DMS114 treated with DMSO at 0.1 percent for 48 hours (cell line): ENCODE results near the gene COG5.
"Not testable (repeated sequence)": the region's sequence is repeated elsewhere in the genome, so short reads cannot be mapped to it uniquely, and the experiment has no call there.

ENCODE experiments used
- DNase-seq: peaks from one replicate; lab custom pipeline; 2025; ENCODE audit not compliant: unreplicated experiment; lab: John Stamatoyannopoulos, UW

Gene COG5

GRCh38 chr7:107284911-107285479 is 278.7 kb downstream of the COG5 start:
- DNase-seq = no peak

- DNase-seq = no peak
These were observed 286.4 kb downstream of the COG5 start for GRCh38 chr7:107277331-107277730.

GRCh38 chr7:107276220-107276827 is 287.4 kb downstream of the COG5 start:
- no peak for DNase-seq

- no peak for DNase-seq
These were observed 289.2 kb downstream of the COG5 start for GRCh38 chr7:107274506-107274905.

GRCh38 chr7:107269790-107270189 is 293.9 kb downstream of the COG5 start:
- DNase-seq = no peak

GRCh38 chr7:107268594-107268993 is 295.1 kb downstream of the COG5 start:
- DNase-seq = no peak

GRCh38 chr7:107267138-107267537 is 296.6 kb downstream of the COG5 start:
- DNase-seq = no peak

- DNase-seq = no peak
These were observed 299.0 kb downstream of the COG5 start for GRCh38 chr7:107264723-107265122.

- no peak for DNase-seq
These were observed 300.9 kb downstream of the COG5 start for GRCh38 chr7:107262857-107263256.

GRCh38 chr7:107258737-107259136 is 305.0 kb downstream of the COG5 start:
- no peak for DNase-seq

GRCh38 chr7:107255602-107256001 is 308.1 kb downstream of the COG5 start:
- no peak for DNase-seq

- no peak for DNase-seq
These were observed 309.2 kb downstream of the COG5 start for GRCh38 chr7:107254398-107254985.

- DNase-seq = no peak
These were observed 310.1 kb downstream of the COG5 start for GRCh38 chr7:107253599-107253998.

- DNase-seq = no peak
These were observed 311.8 kb downstream of the COG5 start for GRCh38 chr7:107251963-107252362.

GRCh38 chr7:107248551-107249316 is 315.0 kb downstream of the COG5 start:
- no peak for DNase-seq

GRCh38 chr7:107246836-107247235 is 316.9 kb downstream of the COG5 start:
- not testable (repeated sequence) for DNase-seq

GRCh38 chr7:107244613-107245012 is 319.1 kb downstream of the COG5 start:
- DNase-seq = no peak

- DNase-seq = no peak
These were observed 321.5 kb downstream of the COG5 start for GRCh38 chr7:107242267-107242666.

GRCh38 chr7:107237451-107237850 is 326.3 kb downstream of the COG5 start:
- DNase-seq = no peak

- DNase-seq = no peak
These were observed 326.9 kb downstream of the COG5 start for GRCh38 chr7:107236862-107237261.

GRCh38 chr7:107234436-107234835 is 329.3 kb downstream of the COG5 start:
- no peak for DNase-seq

- no peak for DNase-seq
These were observed 329.7 kb downstream of the COG5 start for GRCh38 chr7:107233981-107234380.
